ENCODE measurements around the gene NBEA. TPM values are rescaled to one million over a fixed set of nuclear protein-coding genes. Genes with fewer than 3 reads are reported as not detected.

NBEA gene
- total RNA-seq, 2 donors from 2014 or later, result 17.5 to 24.7 TPM

GRCh38 chr13:35489050-35489449, 547.0 kb downstream of the NBEA start:
- H3K4me1 ChIP-seq, result no peaks in the 10 kb centered on the region
- no peaks in the 10 kb centered on the region for H3K27me3 ChIP-seq
- peaks cover 0 to 2% of the 10 kb centered on the region in 2 donors for H3K9me3 ChIP-seq

GRCh38 chr13:35496006-35496405, 553.9 kb downstream of the NBEA start:
- peaks cover 6 to 19% of the 10 kb centered on the region in 2 donors for H3K9me3 ChIP-seq
- H3K4me1 ChIP-seq, result no peaks in the 10 kb centered on the region
- no peaks in the 10 kb centered on the region for H3K36me3 ChIP-seq
- no peak overlapping the region for H3K27ac ChIP-seq
- no peaks in the 10 kb centered on the region for H3K27me3 ChIP-seq
- no peak for TF ChIP-seq CTCF (IDR thresholded peaks at IDR 0.05)
- H3K4me3 ChIP-seq, result no peak overlapping the region
- no peak for DNase-seq (ENCODE audit: low spot score)

More at GRCh38 chr13:35489050-35489449, 547.0 kb downstream of the NBEA start:
- DNase-seq (ENCODE audit: low spot score), result no peak
- Histone ChIP-seq H3K4me3 (no peak overlapping the region), H3K27ac (no peak overlapping the region), H3K36me3 (no peaks in the 10 kb centered on the region)
- no peak for TF ChIP-seq CTCF (IDR thresholded peaks at IDR 0.05)

- DNase-seq (ENCODE audit: low spot score), result no peak
- no peak overlapping the region for H3K4me3 ChIP-seq
- no peaks in the 10 kb centered on the region for H3K36me3 ChIP-seq
- peaks cover 6 to 19% of the 10 kb centered on the region in 2 donors for H3K9me3 ChIP-seq
- TF ChIP-seq CTCF (IDR thresholded peaks at IDR 0.05), result no peak
- H3K4me1 ChIP-seq, result no peaks in the 10 kb centered on the region
- H3K27me3 ChIP-seq, result no peaks in the 10 kb centered on the region
- H3K27ac ChIP-seq, result no peak overlapping the region
Observed at GRCh38 chr13:35496761-35497386, 554.8 kb downstream of the NBEA start.

GRCh38 chr13:35498231-35498630, 556.2 kb downstream of the NBEA start:
- H3K4me3 ChIP-seq, result no peak overlapping the region
- no peak for DNase-seq (ENCODE audit: low spot score)
- H3K9me3 ChIP-seq, result peaks cover 6 to 19% of the 10 kb centered on the region in 2 donors
- no peak overlapping the region for H3K27ac ChIP-seq
- no peaks in the 10 kb centered on the region for H3K36me3 ChIP-seq
- no peaks in the 10 kb centered on the region for H3K27me3 ChIP-seq
- no peaks in the 10 kb centered on the region for H3K4me1 ChIP-seq
- TF ChIP-seq CTCF (IDR thresholded peaks at IDR 0.05), result no peak

GRCh38 chr13:35499196-35499662, 557.2 kb downstream of the NBEA start:
- no peaks in the 10 kb centered on the region for H3K36me3 ChIP-seq
- no peak overlapping the region for H3K4me3 ChIP-seq
- no peak for TF ChIP-seq CTCF (IDR thresholded peaks at IDR 0.05)
- no peaks in the 10 kb centered on the region for H3K27me3 ChIP-seq
- H3K9me3 ChIP-seq, result peaks cover 6 to 16% of the 10 kb centered on the region in 2 donors
- H3K4me1 ChIP-seq, result no peaks in the 10 kb centered on the region
- no peak for DNase-seq (ENCODE audit: low spot score)
- no peak overlapping the region for H3K27ac ChIP-seq

GRCh38 chr13:35499676-35500075, 557.6 kb downstream of the NBEA start:
- no peaks in the 10 kb centered on the region for H3K27me3 ChIP-seq
- no peak overlapping the region for H3K27ac ChIP-seq
- no peak for TF ChIP-seq CTCF (IDR thresholded peaks at IDR 0.05)
- no peak overlapping the region for H3K4me3 ChIP-seq
- no peaks in the 10 kb centered on the region for H3K4me1 ChIP-seq
- H3K9me3 ChIP-seq, result peaks cover 4 to 11% of the 10 kb centered on the region in 2 donors
- no peak for DNase-seq (ENCODE audit: low spot score)
- no peaks in the 10 kb centered on the region for H3K36me3 ChIP-seq

Measured in right atrium auricular region (tissue), 2 donors.